PC-3 (cell line): Measurements from ENCODE around the gene ROBO3. TPM values are rescaled to one million over a fixed set of nuclear protein-coding genes. Genes with fewer than 3 reads are reported as not detected.

ENCODE experiments used
- ATAC-seq: fragments of 200-7000 bp; cut with Tn5 transposase; 2 replicates; pipeline ENCODE4 v1.9.1; 2020; ENCODE audit warnings: mild to moderate bottlenecking, moderate library complexity
- Bru-seq: library from RNA; stranded (reverse); fragments of 400-500 nt; gene quantifications from one replicate; lab custom pipeline; 2021; lab: Mats Ljungman, UMichigan
- BruChase-seq, 2 experiments: library from RNA; stranded (reverse); fragments of 400-500 nt; gene quantifications; one replicate each; lab custom pipeline; 2021; lab: Mats Ljungman, UMichigan
- BruUV-seq: library from RNA; stranded (reverse); fragments of 400-500 nt; replicated peaks from 2 replicates; lab custom pipeline; 2021; lab: Mats Ljungman, UMichigan
- CTCF ChIA-PET: fragments of 300-600 bp; sonication (Branson Sonifier 250); formaldehyde crosslinking; loops from one replicate; lab custom pipeline; 2022; ENCODE audit warnings: antibody characterized with exemption; lab: Charles Lee
- POLR2A ChIA-PET: fragments of 300-600 bp; sonication (Branson Sonifier 250); formaldehyde crosslinking; loops from one replicate; lab custom pipeline; 2022; ENCODE audit warnings: antibody characterized with exemption; ENCODE audit not compliant: unreplicated experiment; lab: Charles Lee
- DNase-seq: peaks from one replicate; pipeline ENCODE4 v3.0.0-alpha.2; 2015
- H2AFZ ChIP-seq: fragments of 300-600 bp; sonication (generic); 2 replicates; pipeline ENCODE4 v1.6.0; 2016; ENCODE audit warnings: antibody characterized with exemption, low read length
- H3F3A ChIP-seq: fragments of 300-600 bp; sonication (generic); one replicate; pipeline ENCODE4 v1.6.0; 2017; ENCODE audit warnings: antibody characterized with exemption, low read length, control low read depth, mild to moderate bottlenecking; ENCODE audit not compliant: unreplicated experiment
- H3K27ac ChIP-seq: fragments of 300-600 bp; sonication (generic); 2 replicates; pipeline ENCODE4 v1.5.1; 2016; ENCODE audit warnings: mild to moderate bottlenecking, low read length
- H3K27me3 ChIP-seq: fragments of 300-600 bp; sonication (generic); 2 replicates; pipeline ENCODE4 v1.6.1; 2016; ENCODE audit warnings: low read length, mixed read lengths
- H3K36me3 ChIP-seq: fragments of 300-600 bp; sonication (generic); 2 replicates; pipeline ENCODE4 v1.6.1; 2016; ENCODE audit warnings: low read depth, mixed run types, low read length, mixed read lengths
- H3K4me1 ChIP-seq: fragments of 300-600 bp; sonication (generic); 2 replicates; pipeline ENCODE4 v1.5.1; 2016; ENCODE audit warnings: low read length; ENCODE audit not compliant: insufficient read depth
- H3K4me2 ChIP-seq: fragments of 300-600 bp; sonication (generic); 2 replicates; pipeline ENCODE4 v1.6.0; 2016; ENCODE audit warnings: low read length
- H3K4me3 ChIP-seq: fragments of 300-600 bp; sonication (generic); 2 replicates; pipeline ENCODE4 v1.5.1; 2016; ENCODE audit warnings: mild to moderate bottlenecking, low read length, mixed read lengths
- H3K79me2 ChIP-seq: fragments of 300-600 bp; sonication (generic); 2 replicates; pipeline ENCODE4 v1.6.1; 2017; ENCODE audit warnings: low read length, mixed read lengths
- H3K9ac ChIP-seq: fragments of 300-600 bp; sonication (generic); 2 replicates; pipeline ENCODE4 v1.6.0; 2016; ENCODE audit warnings: mild to moderate bottlenecking, low read length
- H3K9me2 ChIP-seq: fragments of 300-600 bp; sonication (generic); replicated peaks from 2 replicates; pipeline ENCODE4 v1.6.1; 2016; ENCODE audit warnings: mixed run types, low read length, mixed read lengths
- H3K9me3 ChIP-seq: fragments of 300-600 bp; sonication (generic); 2 replicates; pipeline ENCODE4 v1.6.1; 2016; ENCODE audit warnings: low read length, mixed read lengths
- H4K20me1 ChIP-seq: fragments of 300-600 bp; sonication (generic); 2 replicates; pipeline ENCODE4 v1.6.1; 2016; ENCODE audit warnings: low read length, mixed read lengths
- EZH2 ChIP-seq: fragments of 300-600 bp; sonication (generic); IDR thresholded peaks from one replicate; pipeline ENCODE4 v1.6.1; 2017; ENCODE audit warnings: antibody characterized with exemption, mild to moderate bottlenecking, low read length; ENCODE audit not compliant: unreplicated experiment
- EZH2phosphoT487 ChIP-seq: fragments of 300-600 bp; sonication (generic); IDR thresholded peaks from 2 replicates; pipeline ENCODE4 v1.6.1; 2018; ENCODE audit warnings: mild to moderate bottlenecking, antibody characterized with exemption, low read length, borderline replicate concordance
- intact Hi-C: fragments of 100-400 bp; cut with micrococcal nuclease; formaldehyde crosslinking; loops from 2 replicates; pipeline ENCODE4 v1.9.0; 2023
- long read RNA-seq: library from polyadenylated mRNA; unstranded; transcript quantifications from one replicate; pipeline ENCODE4 v2.0.0, GENCODE V29; 2021; ENCODE audit not compliant: unreplicated experiment
- total RNA-seq: library from RNA; depleted of rRNA; stranded (reverse); fragments of >200 nt; gene quantifications from 2 replicates; pipeline ENCODE4 v1.2.3, GENCODE V29; 2014; rRNA removed
- TF ChIP-seq, protein P1 (sequence below): fragments of 300-600 bp; sonication (generic); conservative IDR thresholded peaks from 2 replicates; pipeline ENCODE4 v1.5.1; 2017; ENCODE audit warnings: antibody characterized with exemption, low read depth, mild to moderate bottlenecking, low read length

ROBO3 gene, protein sequence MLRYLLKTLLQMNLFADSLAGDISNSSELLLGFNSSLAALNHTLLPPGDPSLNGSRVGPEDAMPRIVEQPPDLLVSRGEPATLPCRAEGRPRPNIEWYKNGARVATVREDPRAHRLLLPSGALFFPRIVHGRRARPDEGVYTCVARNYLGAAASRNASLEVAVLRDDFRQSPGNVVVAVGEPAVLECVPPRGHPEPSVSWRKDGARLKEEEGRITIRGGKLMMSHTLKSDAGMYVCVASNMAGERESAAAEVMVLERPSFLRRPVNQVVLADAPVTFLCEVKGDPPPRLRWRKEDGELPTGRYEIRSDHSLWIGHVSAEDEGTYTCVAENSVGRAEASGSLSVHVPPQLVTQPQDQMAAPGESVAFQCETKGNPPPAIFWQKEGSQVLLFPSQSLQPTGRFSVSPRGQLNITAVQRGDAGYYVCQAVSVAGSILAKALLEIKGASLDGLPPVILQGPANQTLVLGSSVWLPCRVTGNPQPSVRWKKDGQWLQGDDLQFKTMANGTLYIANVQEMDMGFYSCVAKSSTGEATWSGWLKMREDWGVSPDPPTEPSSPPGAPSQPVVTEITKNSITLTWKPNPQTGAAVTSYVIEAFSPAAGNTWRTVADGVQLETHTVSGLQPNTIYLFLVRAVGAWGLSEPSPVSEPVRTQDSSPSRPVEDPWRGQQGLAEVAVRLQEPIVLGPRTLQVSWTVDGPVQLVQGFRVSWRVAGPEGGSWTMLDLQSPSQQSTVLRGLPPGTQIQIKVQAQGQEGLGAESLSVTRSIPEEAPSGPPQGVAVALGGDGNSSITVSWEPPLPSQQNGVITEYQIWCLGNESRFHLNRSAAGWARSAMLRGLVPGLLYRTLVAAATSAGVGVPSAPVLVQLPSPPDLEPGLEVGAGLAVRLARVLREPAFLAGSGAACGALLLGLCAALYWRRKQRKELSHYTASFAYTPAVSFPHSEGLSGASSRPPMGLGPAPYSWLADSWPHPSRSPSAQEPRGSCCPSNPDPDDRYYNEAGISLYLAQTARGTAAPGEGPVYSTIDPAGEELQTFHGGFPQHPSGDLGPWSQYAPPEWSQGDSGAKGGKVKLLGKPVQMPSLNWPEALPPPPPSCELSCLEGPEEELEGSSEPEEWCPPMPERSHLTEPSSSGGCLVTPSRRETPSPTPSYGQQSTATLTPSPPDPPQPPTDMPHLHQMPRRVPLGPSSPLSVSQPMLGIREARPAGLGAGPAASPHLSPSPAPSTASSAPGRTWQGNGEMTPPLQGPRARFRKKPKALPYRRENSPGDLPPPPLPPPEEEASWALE (N-terminal part only)
- total RNA-seq (18.5 and 26.6 TPM in 2 replicates), Bru-seq, nascent RNA (percentile 48 among the genes with signal in this experiment), BruChase-seq, experiment 1, labeled RNA remaining after a 6-hour chase (percentile 48 among the genes with signal in this experiment), BruChase-seq, experiment 2, labeled RNA remaining after a 2-hour chase (percentile 43 among the genes with signal in this experiment)
- long read RNA-seq, partial matches to known transcripts, result 42 of 48 reads
- long read RNA-seq, other reads (novel, unspliced or antisense), result 6 of 48 reads

DNA sequence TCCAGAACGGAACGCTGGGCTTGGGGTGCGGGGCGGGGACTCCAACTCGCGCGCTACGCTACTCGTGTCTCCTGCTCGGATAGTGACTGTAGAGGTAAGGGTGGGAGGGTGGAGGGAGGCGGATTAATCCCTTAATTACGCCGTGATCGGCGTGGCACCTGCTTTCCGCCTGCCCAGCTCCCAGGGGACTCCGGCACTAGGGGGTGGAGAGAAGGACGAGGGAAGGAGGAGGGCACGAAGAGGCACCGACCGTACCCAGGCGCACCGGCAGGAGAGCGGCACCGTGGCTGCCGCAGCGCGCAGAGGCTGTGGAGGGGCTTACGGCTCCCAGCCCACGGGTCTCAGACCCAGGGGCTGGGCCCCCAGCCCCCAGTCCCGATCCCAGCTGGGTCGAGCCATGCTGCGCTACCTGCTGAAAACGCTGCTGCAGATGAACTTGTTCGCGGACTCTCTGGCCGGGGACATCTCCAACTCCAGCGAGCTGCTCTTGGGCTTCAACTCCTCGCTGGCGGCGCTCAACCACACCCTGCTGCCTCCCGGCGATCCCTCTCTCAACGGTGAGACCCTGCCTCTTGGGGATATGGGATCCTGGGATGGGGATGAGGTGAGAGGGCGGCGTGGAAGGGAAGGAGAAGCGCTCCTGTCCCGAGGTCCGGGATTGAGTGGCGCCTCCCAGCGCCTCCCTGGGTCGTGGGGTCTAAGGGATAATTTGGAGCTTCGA lies at the start of gene ROBO3:
Gene ROBO3 (plus strand): TSS at position 252 of the 721 bp plus-strand sequence. CDS start 146 bp downstream, at position 398.
- Histone ChIP-seq H3K4me1 (no peaks in the 10 kb centered on the region), H3K4me3 (peak within 1 kb of the TSS; percentile 18; the same call in 1 of the 2 replicates), H3K27ac (no peak within 1 kb of the TSS), H3K9me2 (no peaks in the 10 kb centered on the region), H3K36me3 (no peaks in the 10 kb centered on the region), H3K4me2 (peak within 1 kb of the TSS; percentile 52), H2AFZ (peak within 1 kb of the TSS; percentile 52; the same call in 1 of the 2 replicates), H3K9ac (no peak within 1 kb of the TSS), H3K79me2 (no peaks in the 10 kb centered on the region), H3K27me3 (peaks cover 79% of the 10 kb centered on the region), H4K20me1 (no peaks in the 10 kb centered on the region), H3K9me3 (no peaks in the 10 kb centered on the region), H3F3A (no peaks in the 10 kb centered on the region)
- ATAC-seq, result no peak
- ChIA-PET CTCF (no interaction called here), POLR2A (no interaction called here)
- TF ChIP-seq, protein P1, sequence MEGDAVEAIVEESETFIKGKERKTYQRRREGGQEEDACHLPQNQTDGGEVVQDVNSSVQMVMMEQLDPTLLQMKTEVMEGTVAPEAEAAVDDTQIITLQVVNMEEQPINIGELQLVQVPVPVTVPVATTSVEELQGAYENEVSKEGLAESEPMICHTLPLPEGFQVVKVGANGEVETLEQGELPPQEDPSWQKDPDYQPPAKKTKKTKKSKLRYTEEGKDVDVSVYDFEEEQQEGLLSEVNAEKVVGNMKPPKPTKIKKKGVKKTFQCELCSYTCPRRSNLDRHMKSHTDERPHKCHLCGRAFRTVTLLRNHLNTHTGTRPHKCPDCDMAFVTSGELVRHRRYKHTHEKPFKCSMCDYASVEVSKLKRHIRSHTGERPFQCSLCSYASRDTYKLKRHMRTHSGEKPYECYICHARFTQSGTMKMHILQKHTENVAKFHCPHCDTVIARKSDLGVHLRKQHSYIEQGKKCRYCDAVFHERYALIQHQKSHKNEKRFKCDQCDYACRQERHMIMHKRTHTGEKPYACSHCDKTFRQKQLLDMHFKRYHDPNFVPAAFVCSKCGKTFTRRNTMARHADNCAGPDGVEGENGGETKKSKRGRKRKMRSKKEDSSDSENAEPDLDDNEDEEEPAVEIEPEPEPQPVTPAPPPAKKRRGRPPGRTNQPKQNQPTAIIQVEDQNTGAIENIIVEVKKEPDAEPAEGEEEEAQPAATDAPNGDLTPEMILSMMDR, result no peak
- TF ChIP-seq EZH2, result no peak
- TF ChIP-seq EZH2phosphoT487, result no peak
- DNase-seq, result no peak
- BruUV-seq, result no TSS peak
- intact Hi-C loops, result no loop called here

DNA sequence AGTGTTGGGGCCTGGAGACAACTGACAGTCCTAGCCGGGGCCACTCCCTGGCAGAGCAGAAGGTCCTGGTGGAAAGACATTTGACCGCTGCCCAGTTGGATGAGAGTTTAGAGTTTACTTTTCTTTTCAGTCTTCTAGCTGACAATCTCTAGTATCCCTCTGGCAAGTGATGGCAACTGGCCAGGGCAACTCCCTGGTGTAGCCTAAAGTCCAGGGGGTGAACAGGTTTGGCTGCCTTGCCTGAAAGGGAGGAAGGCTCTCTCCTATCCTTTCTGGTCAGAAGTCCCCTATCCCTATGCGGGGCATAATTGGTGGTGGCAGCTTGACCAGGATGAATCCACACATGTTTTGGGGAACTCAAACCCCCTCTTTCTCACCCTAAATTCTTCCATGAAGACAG lies 48.2 kb upstream of the ROBO3 start:
- BruUV-seq, result no TSS peak
- intact Hi-C loops, result no loop called here
- Histone ChIP-seq H3K27ac (no peak overlapping the region), H3K4me1 (peaks cover 28% of the 10 kb centered on the region), H3K9ac (no peak overlapping the region), H3F3A (no peaks in the 10 kb centered on the region), H2AFZ (no peak overlapping the region), H3K4me3 (no peak overlapping the region), H3K9me2 (no peaks in the 10 kb centered on the region), H3K79me2 (no peaks in the 10 kb centered on the region), H3K27me3 (no peaks in the 10 kb centered on the region), H3K36me3 (no peaks in the 10 kb centered on the region), H3K9me3 (no peaks in the 10 kb centered on the region), H3K4me2 (no peak overlapping the region), H4K20me1 (no peaks in the 10 kb centered on the region)
- TF ChIP-seq EZH2 (no peak), EZH2phosphoT487 (no peak)
- TF ChIP-seq, protein P1, result no peak
- ChIA-PET CTCF (no interaction called here), POLR2A (no interaction called here)
- no peak for ATAC-seq
- peak; percentile 52 for DNase-seq
